ENCODE results near the gene SLC51A. TPM values are rescaled to one million over a fixed set of nuclear protein-coding genes. Genes with fewer than 3 reads are reported as not detected.
A peak's percentile ranks its signal among the peaks of the same experiment; 100 is the strongest.

The SLC51A gene
- total and polyA plus RNA-seq, 9 of the 15 experiments (the other 6 are each of a cell fraction or from before 2014, with no cell fraction given): 0.35 to 0.38 TPM; not detected in 7

GRCh38 chr3:196268284-196269163 is 52.2 kb downstream of the SLC51A start (continued):
- TF ChIP-seq, protein P1, sequence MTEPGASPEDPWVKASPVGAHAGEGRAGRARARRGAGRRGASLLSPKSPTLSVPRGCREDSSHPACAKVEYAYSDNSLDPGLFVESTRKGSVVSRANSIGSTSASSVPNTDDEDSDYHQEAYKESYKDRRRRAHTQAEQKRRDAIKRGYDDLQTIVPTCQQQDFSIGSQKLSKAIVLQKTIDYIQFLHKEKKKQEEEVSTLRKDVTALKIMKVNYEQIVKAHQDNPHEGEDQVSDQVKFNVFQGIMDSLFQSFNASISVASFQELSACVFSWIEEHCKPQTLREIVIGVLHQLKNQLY (CRISPR knock-in tag; conservative IDR thresholded peaks at IDR 0.05): no peak
- TF ChIP-seq MAFK (IDR thresholded peaks at IDR 0.05; ENCODE audit: low read length): peak; percentile 87
- TF ChIP-seq, protein P2, sequence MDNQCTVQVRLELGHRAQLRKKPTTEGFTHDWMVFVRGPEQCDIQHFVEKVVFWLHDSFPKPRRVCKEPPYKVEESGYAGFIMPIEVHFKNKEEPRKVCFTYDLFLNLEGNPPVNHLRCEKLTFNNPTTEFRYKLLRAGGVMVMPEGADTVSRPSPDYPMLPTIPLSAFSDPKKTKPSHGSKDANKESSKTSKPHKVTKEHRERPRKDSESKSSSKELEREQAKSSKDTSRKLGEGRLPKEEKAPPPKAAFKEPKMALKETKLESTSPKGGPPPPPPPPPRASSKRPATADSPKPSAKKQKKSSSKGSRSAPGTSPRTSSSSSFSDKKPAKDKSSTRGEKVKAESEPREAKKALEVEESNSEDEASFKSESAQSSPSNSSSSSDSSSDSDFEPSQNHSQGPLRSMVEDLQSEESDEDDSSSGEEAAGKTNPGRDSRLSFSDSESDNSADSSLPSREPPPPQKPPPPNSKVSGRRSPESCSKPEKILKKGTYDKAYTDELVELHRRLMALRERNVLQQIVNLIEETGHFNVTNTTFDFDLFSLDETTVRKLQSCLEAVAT (IDR thresholded peaks at IDR 0.05): no peak
- TF ChIP-seq SMARCE1 (IDR thresholded peaks at IDR 0.05): no peak
- TF ChIP-seq ZNF592 (IDR thresholded peaks at IDR 0.05): peak; percentile 29; the same call in 1 of the 2 replicates
- peak; percentile 29; the same call in 1 of the 2 replicates for TF ChIP-seq TAL1 (IDR thresholded peaks at IDR 0.05)
- TF ChIP-seq TFAM (CRISPR knock-in tag; conservative IDR thresholded peaks at IDR 0.05): no peak
- TF ChIP-seq ARHGAP35 (IDR thresholded peaks at IDR 0.05; ENCODE audit: partially characterized antibody): no peak
- 0 out of 2 replicates have a peak, but pooled peaks have one; percentile 21 for TF ChIP-seq SOX6 (IDR thresholded peaks at IDR 0.05)
- peak; percentile 72 for TF ChIP-seq BACH1 (tag; IDR thresholded peaks at IDR 0.05)
- peak; percentile 74; the same call in 1 of the 2 replicates for TF ChIP-seq SMARCA5 (IDR thresholded peaks at IDR 0.05)
- peak; percentile 51 for TF ChIP-seq ARID1B (IDR thresholded peaks at IDR 0.05)
- no peak for TF ChIP-seq ELF4 (CRISPR knock-in tag; IDR thresholded peaks at IDR 0.05)
- no peak for TF ChIP-seq SNIP1 (IDR thresholded peaks at IDR 0.05; ENCODE audit: low read depth)
- TF ChIP-seq XRCC5 (IDR thresholded peaks at IDR 0.05; ENCODE audit: low read depth, low read length): no peak
- no peak for TF ChIP-seq CBX5 (IDR thresholded peaks at IDR 0.05; ENCODE audit: borderline replicate concordance, low read depth)
- no peak for TF ChIP-seq FOXA1 (IDR thresholded peaks at IDR 0.05; ENCODE audit: borderline replicate concordance)
- TF ChIP-seq SPI1 (IDR thresholded peaks at IDR 0.05; ENCODE audit: borderline replicate concordance, low read depth, low read length): 0 out of 2 replicates have a peak, but pooled peaks have one; percentile 57
- peak; percentile 79 for TF ChIP-seq ZNF121 (CRISPR knock-in tag; conservative IDR thresholded peaks at IDR 0.05)
- TF ChIP-seq C11orf30 (IDR thresholded peaks at IDR 0.05; ENCODE audit: low read depth): peak; percentile 92
- TF ChIP-seq ZFP1 (CRISPR knock-in tag; IDR thresholded peaks at IDR 0.05): no peak
- TF ChIP-seq GABPB1 (CRISPR knock-in tag; IDR thresholded peaks at IDR 0.05): no peak

All from K562 (cell line).